ENCODE results near the gene CRYBB1.
A peak's percentile ranks its signal among the peaks of the same experiment; 100 is the strongest.

The CRYBB1 gene

GRCh38 chr22:26643418-26644100 is 25.7 kb upstream of the CRYBB1 start:
- no peak for DNase-seq (ENCODE audit: low read depth, low spot score)
- Histone ChIP-seq H3K9ac (ENCODE audit: insufficient read length) (no peak overlapping the region), H3K27ac (no peak overlapping the region)

GRCh38 chr22:26642465-26643417 is 24.9 kb upstream of the CRYBB1 start:
- no peaks in the 10 kb centered on the region for H3K9me3 ChIP-seq (ENCODE audit: low read depth, low read length)
- H3K9ac ChIP-seq (ENCODE audit: insufficient read length), result peak overlapping the region; percentile 3
- no peak for DNase-seq (ENCODE audit: low read depth, low spot score)
- H3K36me3 ChIP-seq (ENCODE audit: insufficient read depth, low read length), result no peaks in the 10 kb centered on the region
- TF ChIP-seq FOXP2 (optimal IDR thresholded peaks at IDR 0.05; ENCODE audit: control extremely low read depth, extremely low read length, insufficient read depth) (no peak), EZH2 (IDR thresholded peaks at IDR 0.05) (no peak), POLR2AphosphoS5 (IDR thresholded peaks at IDR 0.05; ENCODE audit: borderline replicate concordance, low read depth, low read length) (no peak)
- H3K4me3 ChIP-seq, result peak overlapping the region; percentile 36; the same call in 1 of the 2 replicates
- H3K27ac ChIP-seq, result no peak overlapping the region

More at GRCh38 chr22:26643418-26644100, 25.7 kb upstream of the CRYBB1 start:
- no peak for TF ChIP-seq FOXP2 (optimal IDR thresholded peaks at IDR 0.05; ENCODE audit: control extremely low read depth, extremely low read length, insufficient read depth)
- TF ChIP-seq EZH2 (IDR thresholded peaks at IDR 0.05), result no peak
- no peak for TF ChIP-seq POLR2AphosphoS5 (IDR thresholded peaks at IDR 0.05; ENCODE audit: borderline replicate concordance, low read depth, low read length)
- no peak overlapping the region for H3K4me3 ChIP-seq
- H3K36me3 ChIP-seq (ENCODE audit: insufficient read depth, low read length), result no peaks in the 10 kb centered on the region
- H3K9me3 ChIP-seq (ENCODE audit: low read depth, low read length), result no peaks in the 10 kb centered on the region

- TF ChIP-seq FOXP2 (optimal IDR thresholded peaks at IDR 0.05; ENCODE audit: control extremely low read depth, extremely low read length, insufficient read depth), result no peak
- TF ChIP-seq EZH2 (IDR thresholded peaks at IDR 0.05), result no peak
- TF ChIP-seq POLR2AphosphoS5 (IDR thresholded peaks at IDR 0.05; ENCODE audit: borderline replicate concordance, low read depth, low read length), result no peak
- no peak for DNase-seq (ENCODE audit: low read depth, low spot score)
- Histone ChIP-seq H3K36me3 (ENCODE audit: insufficient read depth, low read length) (no peaks in the 10 kb centered on the region), H3K27ac (no peak overlapping the region), H3K9me3 (ENCODE audit: low read depth, low read length) (no peaks in the 10 kb centered on the region), H3K9ac (ENCODE audit: insufficient read length) (no peak overlapping the region), H3K4me3 (no peak overlapping the region)
These were observed 18.5 kb upstream of the CRYBB1 start for GRCh38 chr22:26636296-26636695.

- Histone ChIP-seq H3K36me3 (ENCODE audit: insufficient read depth, low read length) (no peaks in the 10 kb centered on the region), H3K9ac (ENCODE audit: insufficient read length) (no peak overlapping the region), H3K27ac (no peak overlapping the region), H3K4me3 (no peak overlapping the region), H3K9me3 (ENCODE audit: low read depth, low read length) (no peaks in the 10 kb centered on the region)
- no peak for DNase-seq (ENCODE audit: low read depth, low spot score)
- TF ChIP-seq POLR2AphosphoS5 (IDR thresholded peaks at IDR 0.05; ENCODE audit: borderline replicate concordance, low read depth, low read length), result no peak
- TF ChIP-seq FOXP2 (optimal IDR thresholded peaks at IDR 0.05; ENCODE audit: control extremely low read depth, extremely low read length, insufficient read depth), result no peak
- TF ChIP-seq EZH2 (IDR thresholded peaks at IDR 0.05), result no peak
These were observed 17.3 kb upstream of the CRYBB1 start for GRCh38 chr22:26635117-26635516.

GRCh38 chr22:26634189-26634588 is 16.4 kb upstream of the CRYBB1 start:
- Histone ChIP-seq H3K36me3 (ENCODE audit: insufficient read depth, low read length) (no peaks in the 10 kb centered on the region), H3K9ac (ENCODE audit: insufficient read length) (no peak overlapping the region), H3K27ac (no peak overlapping the region), H3K4me3 (no peak overlapping the region), H3K9me3 (ENCODE audit: low read depth, low read length) (no peaks in the 10 kb centered on the region)
- DNase-seq (ENCODE audit: low read depth, low spot score), result no peak
- no peak for TF ChIP-seq EZH2 (IDR thresholded peaks at IDR 0.05)
- no peak for TF ChIP-seq FOXP2 (optimal IDR thresholded peaks at IDR 0.05; ENCODE audit: control extremely low read depth, extremely low read length, insufficient read depth)
- TF ChIP-seq POLR2AphosphoS5 (IDR thresholded peaks at IDR 0.05; ENCODE audit: borderline replicate concordance, low read depth, low read length), result no peak

- TF ChIP-seq EZH2 (IDR thresholded peaks at IDR 0.05), result no peak
- TF ChIP-seq FOXP2 (optimal IDR thresholded peaks at IDR 0.05; ENCODE audit: control extremely low read depth, extremely low read length, insufficient read depth), result no peak
- TF ChIP-seq POLR2AphosphoS5 (IDR thresholded peaks at IDR 0.05; ENCODE audit: borderline replicate concordance, low read depth, low read length), result no peak
- H3K27ac ChIP-seq, result no peak overlapping the region
- no peaks in the 10 kb centered on the region for H3K36me3 ChIP-seq (ENCODE audit: insufficient read depth, low read length)
- no peak for DNase-seq (ENCODE audit: low read depth, low spot score)
- H3K4me3 ChIP-seq, result no peak overlapping the region
- no peaks in the 10 kb centered on the region for H3K9me3 ChIP-seq (ENCODE audit: low read depth, low read length)
- no peak overlapping the region for H3K9ac ChIP-seq (ENCODE audit: insufficient read length)
These were observed 14.8 kb upstream of the CRYBB1 start for GRCh38 chr22:26632422-26633155.

- no peak for TF ChIP-seq FOXP2 (optimal IDR thresholded peaks at IDR 0.05; ENCODE audit: control extremely low read depth, extremely low read length, insufficient read depth)
- no peak for TF ChIP-seq POLR2AphosphoS5 (IDR thresholded peaks at IDR 0.05; ENCODE audit: borderline replicate concordance, low read depth, low read length)
- TF ChIP-seq EZH2 (IDR thresholded peaks at IDR 0.05), result no peak
- no peaks in the 10 kb centered on the region for H3K36me3 ChIP-seq (ENCODE audit: insufficient read depth, low read length)
- no peaks in the 10 kb centered on the region for H3K9me3 ChIP-seq (ENCODE audit: low read depth, low read length)
- no peak for DNase-seq (ENCODE audit: low read depth, low spot score)
- H3K4me3 ChIP-seq, result no peak overlapping the region
- H3K9ac ChIP-seq (ENCODE audit: insufficient read length), result no peak overlapping the region
- no peak overlapping the region for H3K27ac ChIP-seq
These were observed 13.5 kb upstream of the CRYBB1 start for GRCh38 chr22:26631282-26631681.
